Stimulated activated CD4-positive, alpha-beta T cell treated with anti-CD3 and anti-CD28 coated beads, Interleukin-1b, Interleukin-23, amount 100 ng/mL, for 4 hours (primary cell): ENCODE results near the gene ATP8B2.

ENCODE experiments used
- DNase-seq, 2 donors: peaks; one replicate each; pipeline ENCODE4 v3.0.0-alpha.2; 2020; ENCODE audit warnings: low read depth in 2 of 2

Gene ATP8B2

GRCh38 chr1:154386643-154387352 is 61.5 kb downstream of the ATP8B2 start:
- DNase-seq = peak; percentile 71 to 72

- DNase-seq = no peak
Observed at GRCh38 chr1:154391086-154391770, 65.9 kb downstream of the ATP8B2 start.

DNA sequence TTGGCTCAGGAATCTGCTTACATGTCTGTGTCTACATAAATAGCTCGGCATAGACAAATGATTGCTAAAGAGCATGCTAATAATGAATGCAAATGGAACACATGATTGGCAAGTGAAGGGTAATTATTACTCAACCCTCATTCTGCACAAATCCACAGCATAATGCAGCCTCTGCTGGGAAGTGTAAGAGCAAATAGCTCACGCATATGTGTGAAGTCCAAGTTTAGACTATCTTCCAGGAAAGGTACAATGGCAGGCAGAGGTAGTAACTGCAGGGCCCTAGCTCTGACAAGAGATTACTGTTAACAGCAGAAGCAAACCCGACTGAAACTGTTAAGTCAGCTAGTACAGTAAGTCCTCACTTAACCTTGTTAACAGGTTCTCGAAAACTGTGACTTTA is 72.8 kb downstream of the ATP8B2 start:
- no peak for DNase-seq

DNA sequence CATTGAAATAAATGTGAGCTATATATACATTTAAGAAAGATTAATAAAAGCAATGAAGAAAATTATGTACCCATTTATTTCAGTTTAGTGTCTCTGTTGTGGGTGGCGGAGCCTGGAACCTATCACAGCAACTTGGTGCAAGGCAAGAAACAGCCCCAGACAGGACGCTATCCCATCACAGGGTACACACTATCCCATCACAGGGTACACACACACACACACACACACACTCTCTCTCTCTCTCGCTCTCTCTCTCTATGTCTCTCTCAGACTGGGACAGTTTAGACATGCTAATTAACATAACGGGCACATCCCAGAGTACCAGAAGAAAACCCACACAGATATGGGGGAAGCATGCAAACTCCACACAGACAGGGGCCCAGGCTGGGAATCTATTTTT is 73.4 kb downstream of the ATP8B2 start:
- DNase-seq = no peak

DNA sequence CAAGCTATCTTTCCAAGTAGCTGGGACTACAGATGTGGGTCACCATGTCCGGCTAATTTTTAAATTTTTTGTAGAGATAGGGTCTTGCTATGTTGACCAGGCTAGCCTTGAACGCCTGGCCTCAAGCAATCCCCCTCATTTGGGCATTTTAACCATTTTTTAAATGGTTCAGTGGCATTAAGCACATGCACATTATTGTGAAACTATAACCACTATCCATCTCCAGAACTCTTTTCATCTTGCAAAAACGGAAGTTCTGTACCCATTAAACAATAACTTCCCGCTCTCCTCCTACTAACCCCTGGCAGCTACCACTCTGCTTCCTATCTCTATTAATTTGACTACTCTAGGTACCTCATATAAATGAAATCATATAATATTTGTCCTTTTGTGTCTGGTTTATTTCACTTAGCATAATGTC is 75.1 kb downstream of the ATP8B2 start:
- DNase-seq = no peak
